ENCODE data around the gene ABL1.
"Not testable (repeated sequence)": the region's sequence is repeated elsewhere in the genome, so short reads cannot be mapped to it uniquely, and the experiment has no call there.

ABL1 gene

GRCh38 chr9:130846487-130847305 is 11.6 kb downstream of the ABL1 start:
- DNase-seq (ENCODE audit: low read depth, low spot score) = no peak
- no peak overlapping the region for H3K4me3 ChIP-seq (ENCODE audit: low read length)

DNA sequence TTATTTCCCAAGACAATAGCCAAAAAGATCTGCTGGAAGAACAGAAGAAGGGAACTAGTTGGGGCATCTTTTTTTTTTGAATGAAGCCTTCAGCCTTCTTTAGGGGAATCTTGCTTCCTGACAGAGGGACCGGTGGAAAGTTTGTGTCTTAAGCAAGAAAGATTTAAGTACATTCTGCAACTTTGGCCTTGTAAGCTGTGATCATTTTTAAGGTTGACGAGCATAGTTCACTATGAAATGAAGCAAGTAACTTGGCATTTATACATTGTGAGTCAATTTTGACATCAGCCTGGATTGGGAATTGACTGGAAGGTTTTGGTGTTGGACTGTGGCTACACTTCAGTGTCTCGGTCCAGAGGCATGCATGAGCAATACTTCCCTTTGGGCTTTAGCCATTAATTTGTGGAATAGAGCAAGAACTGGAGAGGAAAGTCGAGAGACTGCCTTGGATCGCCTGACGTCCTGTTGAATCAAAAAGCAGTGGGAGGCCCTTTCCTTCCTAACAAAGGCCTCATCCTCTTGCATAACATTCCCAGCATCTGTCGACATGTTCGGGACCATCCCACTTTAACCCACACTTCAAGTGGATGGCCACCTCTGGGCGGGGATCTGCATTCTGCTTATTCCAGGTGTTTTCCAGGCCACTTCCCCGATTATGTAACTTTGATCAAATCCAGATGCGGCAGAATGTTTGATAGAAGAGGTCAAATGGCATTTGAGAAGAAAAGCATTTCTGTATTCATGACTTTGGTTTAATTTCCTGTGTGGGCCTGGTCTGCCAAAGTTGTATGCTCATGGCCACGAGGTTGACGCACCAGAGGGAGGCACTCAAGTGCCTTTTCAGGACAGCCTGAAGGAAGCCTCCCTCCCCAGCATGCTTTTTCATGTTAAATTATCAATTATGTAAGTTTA is 12.5 kb downstream of the ABL1 start:
- no peak for DNase-seq (ENCODE audit: low read depth, low spot score)
- no peak overlapping the region for H3K4me3 ChIP-seq (ENCODE audit: low read length)

DNA sequence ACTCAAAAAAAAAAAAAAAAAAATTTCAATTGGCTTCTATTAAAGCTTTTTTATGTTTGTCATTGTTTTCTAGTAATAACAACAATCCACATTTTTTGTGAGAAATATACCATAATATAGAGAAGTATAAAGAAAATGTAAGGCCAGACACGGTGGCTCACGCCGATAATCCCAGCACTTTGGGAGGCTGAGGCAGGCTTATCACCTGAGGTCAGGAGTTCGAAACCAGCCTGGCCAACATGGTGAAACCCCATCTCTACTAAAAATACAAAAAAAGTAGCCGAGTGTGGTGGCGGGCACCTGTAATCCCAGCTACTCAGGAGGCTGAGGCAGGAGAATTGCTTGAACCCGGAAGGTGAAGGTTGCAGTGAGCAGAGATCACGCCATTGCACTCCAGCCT is 13.5 kb downstream of the ABL1 start:
- H3K4me3 ChIP-seq (ENCODE audit: low read length); DNase-seq (ENCODE audit: low read depth, low spot score): not testable (repeated sequence)

DNA sequence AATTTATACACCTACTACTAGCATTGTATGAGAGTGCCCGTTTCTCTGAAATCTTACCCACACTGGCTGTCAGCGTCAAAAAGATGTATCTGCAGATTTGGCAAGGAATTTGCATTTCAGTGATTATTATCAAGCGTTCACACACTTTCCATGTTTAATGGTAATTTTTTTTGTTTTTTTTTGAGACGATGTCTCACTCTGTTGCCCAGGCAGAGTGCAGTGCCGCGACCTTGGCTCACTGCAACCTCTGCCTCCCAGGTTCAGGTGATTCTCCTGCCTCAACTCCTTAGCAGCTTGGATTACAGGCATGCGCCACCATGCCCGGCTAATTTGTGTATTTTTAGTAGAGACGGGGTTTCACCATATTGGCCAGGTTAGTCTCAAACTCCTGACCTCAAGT is 14.3 kb downstream of the ABL1 start:
- no peak overlapping the region for H3K4me3 ChIP-seq (ENCODE audit: low read length)
- DNase-seq (ENCODE audit: low read depth, low spot score) = no peak

GRCh38 chr9:130852801-130853200 is 17.7 kb downstream of the ABL1 start:
- DNase-seq (ENCODE audit: low read depth, low spot score) = no peak
- H3K4me3 ChIP-seq (ENCODE audit: low read length) = no peak overlapping the region

DNA sequence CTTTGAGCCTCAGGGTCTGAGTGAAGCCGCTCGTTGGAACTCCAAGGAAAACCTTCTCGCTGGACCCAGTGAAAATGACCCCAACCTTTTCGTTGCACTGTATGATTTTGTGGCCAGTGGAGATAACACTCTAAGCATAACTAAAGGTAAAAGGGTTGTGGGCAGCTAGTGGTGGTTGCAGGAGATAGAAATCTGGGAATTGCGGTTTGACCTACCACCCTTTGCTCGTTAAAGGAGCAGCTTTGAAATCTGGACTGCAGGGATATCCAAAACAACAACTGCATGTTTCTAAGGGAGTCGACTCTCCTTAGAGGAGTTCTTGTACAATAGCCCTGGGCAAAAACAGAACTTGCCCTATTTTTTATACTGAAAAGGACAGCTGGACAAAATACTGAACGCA is 19.0 kb downstream of the ABL1 start:
- no peak overlapping the region for H3K4me3 ChIP-seq (ENCODE audit: low read length)
- DNase-seq (ENCODE audit: low read depth, low spot score) = no peak

DNA sequence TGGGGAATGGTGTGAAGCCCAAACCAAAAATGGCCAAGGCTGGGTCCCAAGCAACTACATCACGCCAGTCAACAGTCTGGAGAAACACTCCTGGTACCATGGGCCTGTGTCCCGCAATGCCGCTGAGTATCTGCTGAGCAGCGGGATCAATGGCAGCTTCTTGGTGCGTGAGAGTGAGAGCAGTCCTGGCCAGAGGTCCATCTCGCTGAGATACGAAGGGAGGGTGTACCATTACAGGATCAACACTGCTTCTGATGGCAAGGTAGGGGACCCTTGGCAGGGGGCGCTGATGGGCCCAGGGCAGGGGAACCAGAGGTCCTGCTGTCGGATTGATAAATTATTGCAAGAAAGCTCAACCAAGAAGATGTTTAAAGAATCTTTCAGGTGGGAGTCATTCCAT is 19.8 kb downstream of the ABL1 start:
- no peak overlapping the region for H3K4me3 ChIP-seq (ENCODE audit: low read length)
- no peak for DNase-seq (ENCODE audit: low read depth, low spot score)

- DNase-seq (ENCODE audit: low read depth, low spot score) = no peak
- no peak overlapping the region for H3K4me3 ChIP-seq (ENCODE audit: low read length)
Observed at GRCh38 chr9:130856474-130856873, 21.4 kb downstream of the ABL1 start.

DNA sequence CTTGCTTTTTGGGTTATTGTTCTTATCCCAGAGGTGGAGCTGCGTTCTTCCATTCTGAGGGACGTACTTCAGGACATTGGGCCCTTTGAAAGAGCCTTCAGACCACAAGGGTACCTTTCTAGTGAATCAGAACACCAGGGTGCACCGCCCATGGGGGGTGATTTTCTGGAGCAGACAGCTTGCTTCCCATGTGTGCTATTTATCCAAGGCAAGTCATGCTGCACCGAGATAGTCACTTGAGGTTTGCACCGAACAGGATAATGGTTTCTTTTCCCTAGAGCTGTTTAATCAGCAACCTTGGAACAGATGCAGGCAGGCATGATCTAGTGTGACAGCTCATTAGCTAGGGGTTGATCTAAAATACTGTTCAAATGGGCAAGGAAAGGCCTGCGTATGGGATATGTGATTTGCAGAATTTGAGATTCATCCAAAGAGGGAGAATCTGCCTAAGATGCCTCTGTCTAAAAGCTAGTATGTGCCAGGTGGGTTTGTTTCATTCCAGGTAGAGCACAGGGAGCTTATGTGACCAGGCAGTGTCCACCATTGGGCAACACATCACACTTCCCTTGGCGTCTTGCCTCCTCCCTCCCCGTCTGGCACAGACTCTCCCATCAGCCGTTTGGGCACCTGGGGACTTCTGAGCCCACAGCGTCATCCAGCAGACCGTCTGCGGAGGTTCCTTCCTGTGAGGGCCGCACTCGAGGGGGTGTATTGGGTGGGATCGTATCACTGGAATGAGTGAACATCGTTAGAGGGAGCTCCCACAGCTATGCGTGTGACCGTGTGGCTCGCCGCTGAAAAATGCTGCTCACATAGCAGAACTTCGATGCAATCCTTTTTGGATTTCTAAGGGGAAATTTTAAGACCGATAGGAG is 23.0 kb downstream of the ABL1 start:
- no peak overlapping the region for H3K4me3 ChIP-seq (ENCODE audit: low read length)
- no peak for DNase-seq (ENCODE audit: low read depth, low spot score)

DNA sequence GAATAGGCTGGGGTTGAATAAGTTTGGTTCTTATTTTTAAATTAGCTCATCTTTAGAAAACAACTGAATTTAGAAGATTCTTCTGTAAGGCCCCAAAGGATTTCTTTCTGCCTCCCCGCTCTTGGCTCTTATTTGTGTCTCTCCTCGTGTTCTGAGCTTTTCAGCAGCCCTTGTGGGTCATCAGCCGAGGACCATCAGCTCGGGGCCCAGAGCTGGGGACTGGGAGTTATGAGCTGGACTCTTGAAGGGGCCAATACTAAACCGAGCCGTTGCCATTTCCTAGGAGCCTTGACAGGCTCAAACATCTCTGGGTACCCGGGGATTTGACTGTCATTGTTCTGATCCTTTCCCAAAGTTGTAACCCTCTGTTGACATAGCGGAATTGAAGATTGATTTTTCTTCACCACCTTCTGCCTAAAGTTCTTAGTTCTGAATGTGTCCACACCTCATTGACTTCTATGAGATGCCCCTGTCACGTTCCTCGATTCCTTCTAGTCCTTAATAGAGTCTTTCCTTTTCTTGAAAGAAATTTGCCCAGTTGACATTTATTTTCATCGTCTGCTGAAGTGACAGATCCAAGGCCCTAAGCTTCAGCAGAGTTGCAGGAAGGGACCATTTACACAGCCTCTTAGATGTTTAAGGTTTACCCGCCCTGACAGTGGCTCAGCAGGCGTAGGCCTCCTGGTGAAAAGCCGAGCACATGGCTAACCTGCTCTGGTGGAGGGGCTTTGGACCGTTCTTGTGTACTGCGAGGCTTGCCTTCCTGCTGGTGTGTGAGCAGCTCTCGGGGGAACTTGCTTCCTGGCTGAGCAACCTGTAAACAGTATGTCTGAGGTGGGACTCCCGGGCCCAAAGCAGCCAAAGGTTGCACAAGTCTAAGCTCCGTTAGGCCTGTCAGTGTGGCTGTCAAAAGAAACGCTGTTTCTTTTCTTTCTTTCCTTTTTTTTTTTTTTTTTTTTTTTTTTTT is 24.0 kb downstream of the ABL1 start:
- no peak for DNase-seq (ENCODE audit: low read depth, low spot score)
- no peak overlapping the region for H3K4me3 ChIP-seq (ENCODE audit: low read length)

- no peak for DNase-seq (ENCODE audit: low read depth, low spot score)
Observed at GRCh38 chr9:130860458-130861316, 25.6 kb downstream of the ABL1 start.

GRCh38 chr9:130861372-130862180 is 26.5 kb downstream of the ABL1 start:
- DNase-seq (ENCODE audit: low read depth, low spot score) = no peak
- no peak overlapping the region for H3K4me3 ChIP-seq (ENCODE audit: low read length)

More at GRCh38 chr9:130860458-130861316, 25.6 kb downstream of the ABL1 start:
- H3K4me3 ChIP-seq (ENCODE audit: low read length) = no peak overlapping the region

GRCh38 chr9:130862217-130862616 is 27.2 kb downstream of the ABL1 start:
- DNase-seq (ENCODE audit: low read depth, low spot score) = no peak
- no peak overlapping the region for H3K4me3 ChIP-seq (ENCODE audit: low read length)

- no peak for DNase-seq (ENCODE audit: low read depth, low spot score)
- H3K4me3 ChIP-seq (ENCODE audit: low read length) = no peak overlapping the region
Observed at GRCh38 chr9:130862747-130863146, 27.7 kb downstream of the ABL1 start.

DNA sequence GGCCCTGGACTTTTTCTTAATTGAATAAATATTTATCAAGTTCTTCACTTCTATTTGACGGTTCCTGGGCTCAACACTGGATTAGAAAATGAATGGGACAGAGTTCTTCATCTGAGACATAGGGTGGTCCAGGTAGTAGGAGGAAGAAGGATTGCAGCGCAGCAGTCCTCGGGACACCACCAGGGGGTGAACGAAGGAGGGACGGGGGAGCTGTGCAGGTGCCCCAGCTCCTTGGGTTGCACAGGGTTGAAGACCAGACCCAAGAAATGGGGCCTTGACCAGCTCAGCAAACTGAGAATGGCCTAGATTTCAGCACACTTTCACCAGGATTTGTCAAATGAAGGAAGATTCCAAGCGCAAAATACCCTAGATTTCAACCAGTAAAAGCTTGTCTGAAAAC is 29.5 kb downstream of the ABL1 start:
- no peak overlapping the region for H3K4me3 ChIP-seq (ENCODE audit: low read length)
- no peak for DNase-seq (ENCODE audit: low read depth, low spot score)

GRCh38 chr9:130865921-130866320 is 30.9 kb downstream of the ABL1 start:
- no peak overlapping the region for H3K4me3 ChIP-seq (ENCODE audit: low read length)
- DNase-seq (ENCODE audit: low read depth, low spot score) = no peak

Data from Jurkat, Clone E6-1 (cell line).